ENCODE measurements around the gene AFF4. TPM values are rescaled to one million over a fixed set of nuclear protein-coding genes. Genes with fewer than 3 reads are reported as not detected.

AFF4 gene
- total RNA-seq, 1 experiment from 2014 or later, result 85.3 TPM

DNA sequence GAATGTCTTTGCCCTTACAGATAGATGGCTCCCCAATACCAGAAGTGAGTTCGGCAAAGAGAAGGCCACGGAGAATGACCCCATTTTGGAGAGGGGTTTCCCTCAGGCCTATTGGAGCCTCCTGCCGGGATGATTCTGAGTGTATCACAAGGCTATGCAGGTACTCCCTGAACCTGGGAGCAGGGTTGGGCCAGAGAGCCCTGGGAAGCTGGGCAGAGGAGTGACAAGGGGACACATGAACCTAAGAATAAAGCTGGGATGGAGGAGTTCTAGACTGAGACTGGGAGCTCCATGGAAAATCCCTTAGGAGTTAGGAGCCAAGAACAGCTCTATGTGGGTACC is 89.5 kb downstream of the AFF4 start:
- TF ChIP-seq EZH2 (IDR thresholded peaks at IDR 0.05; ENCODE audit: borderline replicate concordance, low read depth, low read length, poor library complexity, severe bottlenecking), result no peak
- TF ChIP-seq, protein P1, sequence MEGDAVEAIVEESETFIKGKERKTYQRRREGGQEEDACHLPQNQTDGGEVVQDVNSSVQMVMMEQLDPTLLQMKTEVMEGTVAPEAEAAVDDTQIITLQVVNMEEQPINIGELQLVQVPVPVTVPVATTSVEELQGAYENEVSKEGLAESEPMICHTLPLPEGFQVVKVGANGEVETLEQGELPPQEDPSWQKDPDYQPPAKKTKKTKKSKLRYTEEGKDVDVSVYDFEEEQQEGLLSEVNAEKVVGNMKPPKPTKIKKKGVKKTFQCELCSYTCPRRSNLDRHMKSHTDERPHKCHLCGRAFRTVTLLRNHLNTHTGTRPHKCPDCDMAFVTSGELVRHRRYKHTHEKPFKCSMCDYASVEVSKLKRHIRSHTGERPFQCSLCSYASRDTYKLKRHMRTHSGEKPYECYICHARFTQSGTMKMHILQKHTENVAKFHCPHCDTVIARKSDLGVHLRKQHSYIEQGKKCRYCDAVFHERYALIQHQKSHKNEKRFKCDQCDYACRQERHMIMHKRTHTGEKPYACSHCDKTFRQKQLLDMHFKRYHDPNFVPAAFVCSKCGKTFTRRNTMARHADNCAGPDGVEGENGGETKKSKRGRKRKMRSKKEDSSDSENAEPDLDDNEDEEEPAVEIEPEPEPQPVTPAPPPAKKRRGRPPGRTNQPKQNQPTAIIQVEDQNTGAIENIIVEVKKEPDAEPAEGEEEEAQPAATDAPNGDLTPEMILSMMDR (conservative IDR thresholded peaks at IDR 0.05; ENCODE audit: low read depth, low read length), result no peak
- BruUV-seq (replicated peaks), result no TSS peak
- ChIA-PET POLR2A (ENCODE audit: low non-redundant PET) (no interaction called here), CTCF (no interaction called here)
- H3K4me1 ChIP-seq (ENCODE audit: insufficient read depth, low read length, poor library complexity, severe bottlenecking), result no peaks in the 10 kb centered on the region
- no peaks in the 10 kb centered on the region for H3K27me3 ChIP-seq (replicated peaks; ENCODE audit: insufficient read depth, low read depth, low read length, poor library complexity)
- H3K4me3 ChIP-seq (ENCODE audit: low read depth, low read length, poor library complexity, severe bottlenecking), result no peak overlapping the region
- H3K9me3 ChIP-seq (ENCODE audit: low read depth, low read length, poor library complexity, severe bottlenecking), result no peaks in the 10 kb centered on the region
- no peak overlapping the region for H3K27ac ChIP-seq (ENCODE audit: low read depth, low read length, poor library complexity, severe bottlenecking)
- H3K36me3 ChIP-seq (ENCODE audit: insufficient read depth, low read length, poor library complexity, severe bottlenecking), result peaks cover 26% of the 10 kb centered on the region
- intact Hi-C loops (cut with micrococcal nuclease; ENCODE audit: unreplicated experiment), result no loop called here
- no peak for DNase-seq (ENCODE audit: low spot score)

DNA sequence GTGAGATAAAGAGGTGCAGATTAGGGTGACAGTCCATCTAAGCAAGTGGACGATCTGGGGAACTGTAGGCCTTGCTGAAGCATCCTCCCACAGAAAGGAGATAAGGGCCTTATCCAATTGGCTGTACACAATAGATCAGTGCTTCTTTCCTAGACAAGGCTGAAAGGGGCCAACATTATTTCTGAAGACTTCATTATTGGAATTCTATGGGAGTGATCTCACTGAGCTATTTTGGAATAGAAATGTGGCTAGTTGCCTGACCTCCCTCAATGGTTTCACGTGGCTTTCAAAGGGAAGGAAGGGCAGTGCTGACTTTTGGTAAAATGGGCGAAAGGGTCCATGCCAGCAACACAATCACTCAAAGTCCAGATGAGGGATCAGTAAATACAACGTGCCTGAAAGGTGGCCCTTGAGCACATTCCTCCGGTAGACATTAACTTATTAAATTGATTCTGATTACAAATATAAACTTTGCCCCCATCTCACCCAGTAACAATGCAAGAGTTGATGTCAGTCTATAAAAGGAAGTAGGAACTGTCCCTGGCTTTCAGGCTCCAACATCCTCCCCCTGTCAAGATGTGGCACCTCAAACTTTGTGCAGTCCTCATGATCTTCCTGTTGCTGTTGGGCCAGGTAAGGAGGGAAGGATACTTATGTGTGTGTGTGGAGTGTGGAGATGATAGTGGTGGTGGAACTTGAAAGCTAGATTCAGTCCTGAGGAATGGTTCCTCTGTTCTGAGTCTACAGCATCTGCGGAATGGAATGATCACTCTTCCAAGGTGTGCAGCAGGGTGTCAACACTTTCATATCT is 90.1 kb downstream of the AFF4 start, which contains the start of gene LEAP2:
LEAP2 (plus strand) TSS at position 550 of the 811 bp plus-strand sequence; CDS start at position 577, 27 bp downstream.
- intact Hi-C loops (cut with micrococcal nuclease; ENCODE audit: unreplicated experiment), result no loop called here
- Histone ChIP-seq H3K9me3 (ENCODE audit: low read depth, low read length, poor library complexity, severe bottlenecking) (no peaks in the 10 kb centered on the region), H3K27ac (ENCODE audit: low read depth, low read length, poor library complexity, severe bottlenecking) (no peak within 1 kb of the TSS), H3K27me3 (replicated peaks; ENCODE audit: insufficient read depth, low read depth, low read length, poor library complexity) (no peaks in the 10 kb centered on the region), H3K36me3 (ENCODE audit: insufficient read depth, low read length, poor library complexity, severe bottlenecking) (peaks cover 26% of the 10 kb centered on the region), H3K4me1 (ENCODE audit: insufficient read depth, low read length, poor library complexity, severe bottlenecking) (no peaks in the 10 kb centered on the region), H3K4me3 (ENCODE audit: low read depth, low read length, poor library complexity, severe bottlenecking) (no peak within 1 kb of the TSS)
- TF ChIP-seq EZH2 (IDR thresholded peaks at IDR 0.05; ENCODE audit: borderline replicate concordance, low read depth, low read length, poor library complexity, severe bottlenecking), result no peak
- TF ChIP-seq, protein P1 (conservative IDR thresholded peaks at IDR 0.05; ENCODE audit: low read depth, low read length), result no peak
- DNase-seq (ENCODE audit: low spot score), result no peak
- BruUV-seq (replicated peaks), result no TSS peak
- ChIA-PET POLR2A (ENCODE audit: low non-redundant PET) (no interaction called here), CTCF (no interaction called here)

DNA sequence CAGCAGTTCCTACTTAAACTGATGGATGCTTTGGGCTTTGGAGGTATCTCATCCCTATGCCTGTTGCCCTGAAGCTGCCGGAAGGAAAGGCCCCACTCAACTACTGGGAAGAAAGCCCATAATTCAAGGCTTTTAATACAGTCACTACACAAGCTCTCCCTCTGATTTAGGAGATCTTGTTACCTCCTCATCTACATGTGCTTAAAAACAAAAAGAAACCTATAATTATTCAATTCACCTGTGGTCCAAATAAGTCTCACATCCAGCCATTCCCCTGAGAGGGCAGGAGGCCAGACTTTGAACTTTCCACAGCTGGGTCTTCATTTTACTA is 90.7 kb downstream of the AFF4 start:
- H3K9me3 ChIP-seq (ENCODE audit: low read depth, low read length, poor library complexity, severe bottlenecking), result no peaks in the 10 kb centered on the region
- TF ChIP-seq EZH2 (IDR thresholded peaks at IDR 0.05; ENCODE audit: borderline replicate concordance, low read depth, low read length, poor library complexity, severe bottlenecking), result no peak
- TF ChIP-seq, protein P1 (conservative IDR thresholded peaks at IDR 0.05; ENCODE audit: low read depth, low read length), result no peak
- intact Hi-C loops (cut with micrococcal nuclease; ENCODE audit: unreplicated experiment), result no loop called here
- POLR2A ChIA-PET (ENCODE audit: low non-redundant PET), result no interaction called here
- H3K4me1 ChIP-seq (ENCODE audit: insufficient read depth, low read length, poor library complexity, severe bottlenecking), result no peaks in the 10 kb centered on the region
- H3K4me3 ChIP-seq (ENCODE audit: low read depth, low read length, poor library complexity, severe bottlenecking), result no peak overlapping the region
- CTCF ChIA-PET, result no interaction called here
- H3K27ac ChIP-seq (ENCODE audit: low read depth, low read length, poor library complexity, severe bottlenecking), result no peak overlapping the region
- no peak for DNase-seq (ENCODE audit: low spot score)
- no TSS peak for BruUV-seq (replicated peaks)
- peaks cover 29% of the 10 kb centered on the region for H3K36me3 ChIP-seq (ENCODE audit: insufficient read depth, low read length, poor library complexity, severe bottlenecking)
- H3K27me3 ChIP-seq (replicated peaks; ENCODE audit: insufficient read depth, low read depth, low read length, poor library complexity), result no peaks in the 10 kb centered on the region

All from A673 (cell line).